HepG2 (cell line): ENCODE data around the gene ADAMTS12. TPM values are rescaled to one million over a fixed set of nuclear protein-coding genes. Genes with fewer than 3 reads are reported as not detected.
A peak's percentile ranks its signal among the peaks of the same experiment; 100 is the strongest.

ENCODE experiments used
- FLYWCH1 ChIP-seq: sonication (generic); formaldehyde crosslinking; IDR thresholded peaks from 2 replicates; pipeline ENCODE4 v1.8.1; 2023; ENCODE audit warnings: mild to moderate bottlenecking, missing genetic modification reagents
- KMT2A ChIP-seq: sonication (generic); formaldehyde crosslinking; IDR thresholded peaks from 2 replicates; pipeline ENCODE4 v1.4.0; 2020; ENCODE audit warnings: missing genetic modification reagents
- MAFK ChIP-seq, 2 experiments: IDR thresholded peaks in 1 of 2; conservative IDR thresholded peaks in 1 of 2; 2 replicates each; pipeline ENCODE4 v1.6.1; 2011; ENCODE audit warnings: improper control_type of control experiment in 2 of 2, low read length in 2 of 2
- NFE2L2 ChIP-seq: fragments of 150-350 bp; IDR thresholded peaks from 2 replicates; pipeline ENCODE4 v1.6.1; 2014; ENCODE audit warnings: low read length
- NR1H2 ChIP-seq: sonication (generic); formaldehyde crosslinking; IDR thresholded peaks from 2 replicates; pipeline ENCODE4 v1.8.1; 2022; ENCODE audit warnings: low read depth, missing genetic modification reagents, borderline replicate concordance
- SRSF4 ChIP-seq: fragments of 200-400 bp; formaldehyde crosslinking; IDR thresholded peaks from one replicate; pipeline ENCODE4 v1.6.1; 2018; ENCODE audit warnings: mild to moderate bottlenecking, low read depth, low read length, moderate library complexity; ENCODE audit not compliant: poor library complexity, severe bottlenecking
- ZBTB20 ChIP-seq: sonication (generic); formaldehyde crosslinking; IDR thresholded peaks from 2 replicates; pipeline ENCODE4 v1.8.1; 2023; ENCODE audit warnings: missing genetic modification reagents, low read depth, mild to moderate bottlenecking, borderline replicate concordance
- ZFX ChIP-seq: sonication (generic); formaldehyde crosslinking; IDR thresholded peaks from 2 replicates; pipeline ENCODE4 v1.4.0; 2020; ENCODE audit warnings: mild to moderate bottlenecking, low read depth, missing genetic modification reagents, moderate library complexity
- ZNF12 ChIP-seq: sonication (generic); formaldehyde crosslinking; IDR thresholded peaks from 2 replicates; pipeline ENCODE4 v1.5.0; 2020; ENCODE audit warnings: missing genetic modification reagents
- ZNF256 ChIP-seq: sonication (generic); formaldehyde crosslinking; conservative IDR thresholded peaks from 2 replicates; pipeline ENCODE4 v1.4.0; 2020; ENCODE audit warnings: missing genetic modification reagents
- ZNF572 ChIP-seq: sonication (generic); formaldehyde crosslinking; IDR thresholded peaks from 2 replicates; pipeline ENCODE4 v1.5.1; 2020; ENCODE audit warnings: mild to moderate bottlenecking, missing genetic modification reagents
- polyA plus RNA-seq, 8 experiments: library from polyadenylated mRNA; depleted of rRNA in 3 of 8; stranded (reverse) in 7 of 8; unstranded in 1 of 8; fragments of >200 nt; fragmentation: Illumina TruSeq in 4 of 8; extraction: Trizol in 4 of 8; gene quantifications; 2 replicates each; pipeline versions ENCODE4 v1.2.1 to v1.2.3, GENCODE V29; 2011 to 2016; ENCODE audit warnings: low read depth in 4 of 8, missing spikeins in 1 of 8, mixed read lengths in 1 of 8; ENCODE audit not compliant: insufficient read depth in 1 of 8
- total RNA-seq, 5 experiments: library from RNA; depleted of rRNA; stranded (reverse); fragments of >200 nt; fragmentation: Illumina TruSeq; extraction: Trizol; gene quantifications; 2 replicates each; pipeline ENCODE4 v1.2.3, GENCODE V29; 2016; ENCODE audit warnings: low read depth in 1 of 5
- TF ChIP-seq, protein P1 (sequence below): sonication (generic); formaldehyde crosslinking; IDR thresholded peaks from one replicate; pipeline ENCODE4 v1.5.1; 2020; ENCODE audit warnings: mild to moderate bottlenecking, missing genetic modification reagents; ENCODE audit errors: not compliant biosample characterization
- TF ChIP-seq, protein P2 (sequence below): sonication (generic); formaldehyde crosslinking; IDR thresholded peaks from 2 replicates; pipeline ENCODE4 v1.8.0; 2022; ENCODE audit warnings: mild to moderate bottlenecking, missing genetic modification reagents; ENCODE audit not compliant: insufficient replicate concordance
- TF ChIP-seq, protein P3 (sequence below): sonication (generic); formaldehyde crosslinking; IDR thresholded peaks from 2 replicates; pipeline ENCODE4 v1.5.0; 2020; ENCODE audit warnings: mild to moderate bottlenecking, missing genetic modification reagents

Gene ADAMTS12
- total and polyA plus RNA-seq, 2 of the 13 experiments (the other 11 are each of a cell fraction or from before 2014, with no cell fraction given) = 0.03 TPM; not detected in 1

DNA sequence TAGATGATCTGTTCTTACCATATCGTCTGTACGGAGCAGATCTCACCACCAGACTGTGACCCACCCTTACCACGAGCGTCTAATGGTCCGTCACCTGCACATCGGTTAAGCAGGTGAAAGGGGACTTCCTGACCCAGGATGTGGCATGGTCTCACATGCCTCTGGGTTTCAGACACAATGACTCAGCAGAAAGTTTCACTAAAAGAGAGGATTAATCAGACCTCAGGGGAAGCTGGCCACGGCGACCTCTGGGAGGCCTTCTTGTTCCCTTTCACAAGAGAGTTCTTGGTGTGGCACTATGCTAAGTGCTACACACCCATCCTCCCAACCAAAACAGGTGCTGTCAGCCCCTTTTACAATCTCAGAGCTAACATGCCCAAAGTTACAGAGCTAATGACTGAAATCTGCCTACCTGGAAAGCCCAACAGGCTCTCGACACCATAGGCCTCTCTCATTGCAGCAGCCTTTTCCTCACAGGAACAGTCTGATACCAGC lies 41.6 kb downstream of the ADAMTS12 start (continued):
- TF ChIP-seq, protein P1, sequence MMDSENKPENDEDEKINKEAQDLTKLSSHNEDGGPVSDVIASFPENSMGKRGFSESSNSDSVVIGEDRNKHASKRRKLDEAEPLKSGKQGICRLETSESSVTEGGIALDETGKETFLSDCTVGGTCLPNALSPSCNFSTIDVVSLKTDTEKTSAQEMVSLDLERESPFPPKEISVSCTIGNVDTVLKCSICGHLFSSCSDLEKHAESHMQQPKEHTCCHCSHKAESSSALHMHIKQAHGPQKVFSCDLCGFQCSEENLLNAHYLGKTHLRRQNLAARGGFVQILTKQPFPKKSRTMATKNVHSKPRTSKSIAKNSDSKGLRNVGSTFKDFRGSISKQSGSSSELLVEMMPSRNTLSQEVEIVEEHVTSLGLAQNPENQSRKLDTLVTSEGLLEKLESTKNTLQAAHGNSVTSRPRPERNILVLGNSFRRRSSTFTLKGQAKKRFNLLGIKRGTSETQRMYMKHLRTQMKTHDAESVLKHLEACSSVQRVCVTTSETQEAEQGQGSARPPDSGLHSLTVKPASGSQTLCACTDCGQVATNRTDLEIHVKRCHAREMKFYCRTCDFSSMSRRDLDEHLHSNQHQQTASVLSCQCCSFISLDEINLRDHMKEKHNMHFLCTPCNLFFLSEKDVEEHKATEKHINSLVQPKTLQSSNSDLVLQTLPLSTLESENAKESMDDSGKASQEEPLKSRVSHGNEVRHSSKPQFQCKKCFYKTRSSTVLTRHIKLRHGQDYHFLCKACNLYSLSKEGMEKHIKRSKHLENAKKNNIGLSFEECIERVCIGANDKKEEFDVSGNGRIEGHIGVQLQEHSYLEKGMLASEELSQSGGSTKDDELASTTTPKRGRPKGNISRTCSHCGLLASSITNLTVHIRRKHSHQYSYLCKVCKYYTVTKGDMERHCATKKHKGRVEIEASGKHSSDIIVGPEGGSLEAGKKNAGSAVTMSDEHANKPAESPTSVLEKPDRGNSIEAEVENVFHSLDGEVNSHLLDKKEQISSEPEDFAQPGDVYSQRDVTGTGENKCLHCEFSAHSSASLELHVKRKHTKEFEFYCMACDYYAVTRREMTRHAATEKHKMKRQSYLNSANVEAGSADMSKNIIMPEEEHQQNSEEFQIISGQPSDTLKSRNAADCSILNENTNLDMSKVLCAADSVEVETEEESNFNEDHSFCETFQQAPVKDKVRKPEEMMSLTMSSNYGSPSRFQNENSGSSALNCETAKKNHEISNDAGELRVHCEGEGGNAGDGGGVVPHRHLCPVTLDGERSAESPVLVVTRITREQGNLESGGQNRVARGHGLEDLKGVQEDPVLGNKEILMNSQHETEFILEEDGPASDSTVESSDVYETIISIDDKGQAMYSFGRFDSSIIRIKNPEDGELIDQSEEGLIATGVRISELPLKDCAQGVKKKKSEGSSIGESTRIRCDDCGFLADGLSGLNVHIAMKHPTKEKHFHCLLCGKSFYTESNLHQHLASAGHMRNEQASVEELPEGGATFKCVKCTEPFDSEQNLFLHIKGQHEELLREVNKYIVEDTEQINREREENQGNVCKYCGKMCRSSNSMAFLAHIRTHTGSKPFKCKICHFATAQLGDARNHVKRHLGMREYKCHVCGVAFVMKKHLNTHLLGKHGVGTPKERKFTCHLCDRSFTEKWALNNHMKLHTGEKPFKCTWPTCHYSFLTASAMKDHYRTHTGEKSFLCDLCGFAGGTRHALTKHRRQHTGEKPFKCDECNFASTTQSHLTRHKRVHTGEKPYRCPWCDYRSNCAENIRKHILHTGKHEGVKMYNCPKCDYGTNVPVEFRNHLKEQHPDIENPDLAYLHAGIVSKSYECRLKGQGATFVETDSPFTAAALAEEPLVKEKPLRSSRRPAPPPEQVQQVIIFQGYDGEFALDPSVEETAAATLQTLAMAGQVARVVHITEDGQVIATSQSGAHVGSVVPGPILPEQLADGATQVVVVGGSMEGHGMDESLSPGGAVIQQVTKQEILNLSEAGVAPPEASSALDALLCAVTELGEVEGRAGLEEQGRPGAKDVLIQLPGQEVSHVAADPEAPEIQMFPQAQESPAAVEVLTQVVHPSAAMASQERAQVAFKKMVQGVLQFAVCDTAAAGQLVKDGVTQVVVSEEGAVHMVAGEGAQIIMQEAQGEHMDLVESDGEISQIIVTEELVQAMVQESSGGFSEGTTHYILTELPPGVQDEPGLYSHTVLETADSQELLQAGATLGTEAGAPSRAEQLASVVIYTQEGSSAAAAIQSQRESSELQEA = no peak
- TF ChIP-seq SRSF4 = no peak
- no peak for TF ChIP-seq ZBTB20 (CRISPR knock-in tag)
- TF ChIP-seq, protein P2, sequence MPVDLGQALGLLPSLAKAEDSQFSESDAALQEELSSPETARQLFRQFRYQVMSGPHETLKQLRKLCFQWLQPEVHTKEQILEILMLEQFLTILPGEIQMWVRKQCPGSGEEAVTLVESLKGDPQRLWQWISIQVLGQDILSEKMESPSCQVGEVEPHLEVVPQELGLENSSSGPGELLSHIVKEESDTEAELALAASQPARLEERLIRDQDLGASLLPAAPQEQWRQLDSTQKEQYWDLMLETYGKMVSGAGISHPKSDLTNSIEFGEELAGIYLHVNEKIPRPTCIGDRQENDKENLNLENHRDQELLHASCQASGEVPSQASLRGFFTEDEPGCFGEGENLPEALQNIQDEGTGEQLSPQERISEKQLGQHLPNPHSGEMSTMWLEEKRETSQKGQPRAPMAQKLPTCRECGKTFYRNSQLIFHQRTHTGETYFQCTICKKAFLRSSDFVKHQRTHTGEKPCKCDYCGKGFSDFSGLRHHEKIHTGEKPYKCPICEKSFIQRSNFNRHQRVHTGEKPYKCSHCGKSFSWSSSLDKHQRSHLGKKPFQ (CRISPR knock-in tag) = no peak
- TF ChIP-seq KMT2A = no peak
- peak; percentile 96 for TF ChIP-seq NFE2L2
- no peak for TF ChIP-seq NR1H2 (CRISPR knock-in tag)
- peak; percentile 69 to 72; a peak in 3 of 4 replicates for TF ChIP-seq MAFK (conservative IDR thresholded peaks at IDR 0.05 in 1 of 2, IDR thresholded peaks at IDR 0.05 in 1 of 2; ENCODE audit: low read length in 2 of 2)
- TF ChIP-seq ZNF572 (CRISPR knock-in tag) = no peak
- TF ChIP-seq ZNF12 (CRISPR knock-in tag) = no peak
- TF ChIP-seq, protein P3, sequence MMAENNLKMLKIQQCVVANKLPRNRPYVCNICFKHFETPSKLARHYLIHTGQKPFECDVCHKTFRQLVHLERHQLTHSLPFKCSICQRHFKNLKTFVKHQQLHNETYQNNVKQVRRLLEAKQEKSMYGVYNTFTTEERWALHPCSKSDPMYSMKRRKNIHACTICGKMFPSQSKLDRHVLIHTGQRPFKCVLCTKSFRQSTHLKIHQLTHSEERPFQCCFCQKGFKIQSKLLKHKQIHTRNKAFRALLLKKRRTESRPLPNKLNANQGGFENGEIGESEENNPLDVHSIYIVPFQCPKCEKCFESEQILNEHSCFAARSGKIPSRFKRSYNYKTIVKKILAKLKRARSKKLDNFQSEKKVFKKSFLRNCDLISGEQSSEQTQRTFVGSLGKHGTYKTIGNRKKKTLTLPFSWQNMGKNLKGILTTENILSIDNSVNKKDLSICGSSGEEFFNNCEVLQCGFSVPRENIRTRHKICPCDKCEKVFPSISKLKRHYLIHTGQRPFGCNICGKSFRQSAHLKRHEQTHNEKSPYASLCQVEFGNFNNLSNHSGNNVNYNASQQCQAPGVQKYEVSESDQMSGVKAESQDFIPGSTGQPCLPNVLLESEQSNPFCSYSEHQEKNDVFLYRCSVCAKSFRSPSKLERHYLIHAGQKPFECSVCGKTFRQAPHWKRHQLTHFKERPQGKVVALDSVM (CRISPR knock-in tag) = no peak
- no peak for TF ChIP-seq ZNF256 (CRISPR knock-in tag)
- TF ChIP-seq FLYWCH1 (CRISPR knock-in tag) = no peak
- no peak for TF ChIP-seq ZFX (CRISPR knock-in tag)
